ENCODE data around the gene CYP11A1. TPM values are rescaled to one million over a fixed set of nuclear protein-coding genes. Genes with fewer than 3 reads are reported as not detected.

Gene CYP11A1
- total and polyA plus RNA-seq, 2 donors (not counting 1 experiment from before 2014, with no cell fraction given) = not detected

GRCh38 chr15:74396445-74397238 is 29.2 kb upstream of the CYP11A1 start:
- Mint-ChIP-seq H3K27me3 (no peaks in the 10 kb centered on the region), H3K4me1 (peaks cover 98% of the 10 kb centered on the region), H3K9me3 (ENCODE audit: insufficient read depth) (no peaks in the 10 kb centered on the region), H3K27ac (peak overlapping the region; percentile 97), H3K4me3 (peak overlapping the region; percentile 78)
- POLR2A ChIA-PET = interaction anchor here (0.7 to 4.6 kb wide), 9 partner anchors 8 to 385 kb away, joined by 3 to 40 read pairs (median 4); partner anchors contain the start of genes CSK and SEMA7A
- peak; percentile 73 for ATAC-seq (ENCODE audit: low read depth)
- Histone ChIP-seq H3K4me2 (replicated peaks; ENCODE audit: low read depth, low read length, poor library complexity, severe bottlenecking) (peak overlapping the region; percentile 75), H3K9me3 (ENCODE audit: control extremely low read depth in 1 of 3, control insufficient read depth in 2 of 3, insufficient read depth in 1 of 3, low read length in 2 of 3) (peaks cover 0 to 4% (median 0%) of the 10 kb centered on the region in 3 donors), H4K20me1 (ENCODE audit: control insufficient read depth, insufficient read depth, low read length, poor library complexity, severe bottlenecking) (no peaks in the 10 kb centered on the region), H3K4me3 (ENCODE audit: control extremely low read depth in 1 of 5, extremely low read depth in 1 of 5, insufficient read depth in 1 of 5, low read depth in 2 of 5, low read length in 4 of 5) (peak overlapping the region in 2 of 5 experiments; percentile 1 to 49), H3K27me3 (replicated peaks in 1 of 4; ENCODE audit: control extremely low read depth in 1 of 4, control insufficient read depth in 3 of 4, insufficient read depth in 4 of 4, low read length in 3 of 4) (no peaks in the 10 kb centered on the region), H3K36me3 (replicated peaks in 1 of 2; ENCODE audit: control extremely low read depth in 1 of 2, control insufficient read depth in 1 of 2, extremely low read depth in 1 of 2, insufficient read depth in 2 of 2, low read length in 1 of 2) (no peaks in the 10 kb centered on the region), H3K9ac (ENCODE audit: low read length) (peak overlapping the region; percentile 55), H3K79me2 (ENCODE audit: control insufficient read depth, insufficient read depth, low read length) (peaks cover 7% of the 10 kb centered on the region), H3K4me1 (ENCODE audit: control insufficient read depth in 2 of 2, insufficient read depth in 2 of 2, low read length in 2 of 2) (peaks cover 95 to 100% of the 10 kb centered on the region in 2 donors), H2AFZ (ENCODE audit: insufficient read depth, low read depth, low read length, poor library complexity, severe bottlenecking) (no peak overlapping the region), H3K27ac (ENCODE audit: low read length in 2 of 2) (peak overlapping the region; percentile 96 to 98)
- peak; percentile 95 for DNase-seq
- TF ChIP-seq EZH2 (IDR thresholded peaks at IDR 0.05; ENCODE audit: borderline replicate concordance, insufficient read depth, low read depth, low read length, poor library complexity, severe bottlenecking) (no peak), CTCF (IDR thresholded peaks at IDR 0.05) (peak; percentile 10)
- intact Hi-C loops (cut with micrococcal nuclease) = loop anchor here (1.0 to 2.0 kb wide), 5 partner anchors 8 to 380 kb away; partner anchors contain the start of gene UBL7
- CTCF ChIA-PET = interaction anchor here (0.6 to 6.4 kb wide), 11 partner anchors 9 to 44 kb away, joined by 3 to 49 read pairs (median 4); partner anchors contain the start of gene SEMA7A
- WGBS (ENCODE audit: insufficient coverage) = 3% methylated on average over 8 of the region's 9 CpGs

- POLR2A ChIA-PET = interaction anchor here (1.0 to 4.6 kb wide), 5 partner anchors 8 to 35 kb away, joined by 3 to 40 read pairs (median 4); no protein-coding TSS in a partner anchor
- H3K9ac ChIP-seq (ENCODE audit: low read length) = no peak overlapping the region
- ATAC-seq (ENCODE audit: low read depth) = peak; percentile 1
Measured at GRCh38 chr15:74396146-74396438, 28.6 kb upstream of the CYP11A1 start.

More at GRCh38 chr15:74396146-74396438, 28.6 kb upstream of the CYP11A1 start:
- peak overlapping the region; percentile 78 for H3K4me3 Mint-ChIP-seq
- peaks cover 98% of the 10 kb centered on the region for H3K4me1 Mint-ChIP-seq
- Histone ChIP-seq H3K4me3 (ENCODE audit: control extremely low read depth in 1 of 5, extremely low read depth in 1 of 5, insufficient read depth in 1 of 5, low read depth in 2 of 5, low read length in 4 of 5) (no peak overlapping the region), H3K4me1 (ENCODE audit: control insufficient read depth in 2 of 2, insufficient read depth in 2 of 2, low read length in 2 of 2) (peaks cover 95 to 100% of the 10 kb centered on the region in 2 donors), H3K79me2 (ENCODE audit: control insufficient read depth, insufficient read depth, low read length) (peaks cover 5% of the 10 kb centered on the region), H4K20me1 (ENCODE audit: control insufficient read depth, insufficient read depth, low read length, poor library complexity, severe bottlenecking) (no peaks in the 10 kb centered on the region), H3K27me3 (replicated peaks in 1 of 4; ENCODE audit: control extremely low read depth in 1 of 4, control insufficient read depth in 3 of 4, insufficient read depth in 4 of 4, low read length in 3 of 4) (no peaks in the 10 kb centered on the region), H3K9me3 (ENCODE audit: control extremely low read depth in 1 of 3, control insufficient read depth in 2 of 3, insufficient read depth in 1 of 3, low read length in 2 of 3) (peaks cover 0 to 4% (median 0%) of the 10 kb centered on the region in 3 donors), H3K36me3 (replicated peaks in 1 of 2; ENCODE audit: control extremely low read depth in 1 of 2, control insufficient read depth in 1 of 2, extremely low read depth in 1 of 2, insufficient read depth in 2 of 2, low read length in 1 of 2) (no peaks in the 10 kb centered on the region), H3K27ac (ENCODE audit: low read length in 2 of 2) (peak overlapping the region; percentile 96 to 98), H2AFZ (ENCODE audit: insufficient read depth, low read depth, low read length, poor library complexity, severe bottlenecking) (no peak overlapping the region), H3K4me2 (replicated peaks; ENCODE audit: low read depth, low read length, poor library complexity, severe bottlenecking) (peak overlapping the region; percentile 75)
- peak overlapping the region; percentile 97 for H3K27ac Mint-ChIP-seq
- no peaks in the 10 kb centered on the region for H3K9me3 Mint-ChIP-seq (ENCODE audit: insufficient read depth)
- no peak for DNase-seq
- intact Hi-C loops (cut with micrococcal nuclease) = loop anchor here (1.0 to 2.0 kb wide), 5 partner anchors 8 to 381 kb away; partner anchors contain the start of gene UBL7
- H3K27me3 Mint-ChIP-seq = no peaks in the 10 kb centered on the region
- CTCF ChIA-PET = interaction anchor here (0.6 to 6.4 kb wide), 9 partner anchors 10 to 44 kb away, joined by 3 to 49 read pairs (median 5); partner anchors contain the start of gene SEMA7A
- TF ChIP-seq EZH2 (IDR thresholded peaks at IDR 0.05; ENCODE audit: borderline replicate concordance, insufficient read depth, low read depth, low read length, poor library complexity, severe bottlenecking) (no peak), CTCF (IDR thresholded peaks at IDR 0.05) (no peak)
- WGBS (ENCODE audit: insufficient coverage) = 47% methylated on average over 10 of the region's 10 CpGs

All from B cell (primary cell).